ENCODE data around the gene CRELD2.

GRCh38 chr22:49938565-49939136 is 20.2 kb downstream of the CRELD2 start:
- TF ChIP-seq, protein P1, sequence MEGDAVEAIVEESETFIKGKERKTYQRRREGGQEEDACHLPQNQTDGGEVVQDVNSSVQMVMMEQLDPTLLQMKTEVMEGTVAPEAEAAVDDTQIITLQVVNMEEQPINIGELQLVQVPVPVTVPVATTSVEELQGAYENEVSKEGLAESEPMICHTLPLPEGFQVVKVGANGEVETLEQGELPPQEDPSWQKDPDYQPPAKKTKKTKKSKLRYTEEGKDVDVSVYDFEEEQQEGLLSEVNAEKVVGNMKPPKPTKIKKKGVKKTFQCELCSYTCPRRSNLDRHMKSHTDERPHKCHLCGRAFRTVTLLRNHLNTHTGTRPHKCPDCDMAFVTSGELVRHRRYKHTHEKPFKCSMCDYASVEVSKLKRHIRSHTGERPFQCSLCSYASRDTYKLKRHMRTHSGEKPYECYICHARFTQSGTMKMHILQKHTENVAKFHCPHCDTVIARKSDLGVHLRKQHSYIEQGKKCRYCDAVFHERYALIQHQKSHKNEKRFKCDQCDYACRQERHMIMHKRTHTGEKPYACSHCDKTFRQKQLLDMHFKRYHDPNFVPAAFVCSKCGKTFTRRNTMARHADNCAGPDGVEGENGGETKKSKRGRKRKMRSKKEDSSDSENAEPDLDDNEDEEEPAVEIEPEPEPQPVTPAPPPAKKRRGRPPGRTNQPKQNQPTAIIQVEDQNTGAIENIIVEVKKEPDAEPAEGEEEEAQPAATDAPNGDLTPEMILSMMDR (IDR thresholded peaks at IDR 0.05 in 4 of 5, conservative IDR thresholded peaks at IDR 0.05 in 1 of 5), result no peak
- no peak for TF ChIP-seq POLR2A (IDR thresholded peaks at IDR 0.05)

Data from gastrocnemius medialis (tissue), 4 donors.